Measurements from ENCODE around the gene PER3.
A peak's percentile ranks its signal among the peaks of the same experiment; 100 is the strongest.

The PER3 gene

GRCh38 chr1:7878027-7878426, 93.9 kb downstream of the PER3 start:
- DNase-seq, result no peak

GRCh38 chr1:7879228-7879627, 95.1 kb downstream of the PER3 start:
- no peak for DNase-seq

- DNase-seq, result no peak
Measured at GRCh38 chr1:7884757-7885156, 100.7 kb downstream of the PER3 start.

GRCh38 chr1:7885513-7886404, 101.7 kb downstream of the PER3 start:
- DNase-seq, result no peak

GRCh38 chr1:7886405-7886745, 102.3 kb downstream of the PER3 start:
- DNase-seq, result peak; percentile 23 to 27

- DNase-seq, result no peak
Measured at GRCh38 chr1:7888248-7889081, 104.4 kb downstream of the PER3 start.

- DNase-seq, result no peak
Measured at GRCh38 chr1:7890853-7891252, 106.8 kb downstream of the PER3 start.

- no peak for DNase-seq
Measured at GRCh38 chr1:7891804-7892203, 107.7 kb downstream of the PER3 start.

GRCh38 chr1:7893529-7894180, 109.6 kb downstream of the PER3 start:
- DNase-seq, result no peak
